Endothelial cell of umbilical vein (primary cell): Measurements from ENCODE around the gene GOLGA3.
"Not testable (repeated sequence)": the region's sequence is repeated elsewhere in the genome, so short reads cannot be mapped to it uniquely, and the experiment has no call there.

Experiments
- EZH2 ChIP-seq: IDR thresholded peaks from 2 replicates; pipeline ENCODE4 v1.6.1; 2012; ENCODE audit warnings: borderline replicate concordance, low read depth, mild to moderate bottlenecking, moderate library complexity, low read length, inconsistent platforms; ENCODE audit not compliant: severe bottlenecking
- FOS ChIP-seq: IDR thresholded peaks from 2 replicates; pipeline ENCODE4 v1.6.1; 2011; ENCODE audit warnings: mild to moderate bottlenecking, low read length, moderate library complexity, borderline replicate concordance; ENCODE audit not compliant: insufficient read depth
- JUN ChIP-seq: IDR thresholded peaks from 2 replicates; pipeline ENCODE4 v1.6.1; 2011; ENCODE audit warnings: borderline replicate concordance, low read depth; ENCODE audit not compliant: insufficient read length, insufficient read depth
- POLR2A ChIP-seq: IDR thresholded peaks from 2 replicates; pipeline ENCODE4 v1.6.1; 2012; ENCODE audit warnings: low read depth, mild to moderate bottlenecking, control low read depth, low read length
- POLR2AphosphoS5 ChIP-seq: IDR thresholded peaks from 2 replicates; pipeline ENCODE4 v1.6.1; 2012; ENCODE audit warnings: low read depth, mild to moderate bottlenecking, control low read depth, low read length, moderate library complexity; ENCODE audit not compliant: insufficient read depth
- TF ChIP-seq, protein P1 (sequence below), 2 donors: IDR thresholded peaks; 1 replicate in 1 of 2; 2 replicates in 1 of 2; pipeline ENCODE4 v1.5.1; 2011; ENCODE audit warnings: low read length in 2 of 2, mild to moderate bottlenecking in 2 of 2, moderate library complexity in 2 of 2, control low read depth in 1 of 2, inconsistent platforms in 1 of 2, low read depth in 1 of 2; ENCODE audit not compliant: insufficient read depth in 1 of 2; ENCODE audit errors: extremely low read depth in 1 of 2
- TF ChIP-seq, protein P2 (sequence below): IDR thresholded peaks from 2 replicates; pipeline ENCODE4 v1.6.1; 2011; ENCODE audit not compliant: insufficient read depth, insufficient read length

- not testable (repeated sequence) for TF ChIP-seq POLR2A, EZH2, FOS, POLR2AphosphoS5, JUN
- TF ChIP-seq, protein P1, sequence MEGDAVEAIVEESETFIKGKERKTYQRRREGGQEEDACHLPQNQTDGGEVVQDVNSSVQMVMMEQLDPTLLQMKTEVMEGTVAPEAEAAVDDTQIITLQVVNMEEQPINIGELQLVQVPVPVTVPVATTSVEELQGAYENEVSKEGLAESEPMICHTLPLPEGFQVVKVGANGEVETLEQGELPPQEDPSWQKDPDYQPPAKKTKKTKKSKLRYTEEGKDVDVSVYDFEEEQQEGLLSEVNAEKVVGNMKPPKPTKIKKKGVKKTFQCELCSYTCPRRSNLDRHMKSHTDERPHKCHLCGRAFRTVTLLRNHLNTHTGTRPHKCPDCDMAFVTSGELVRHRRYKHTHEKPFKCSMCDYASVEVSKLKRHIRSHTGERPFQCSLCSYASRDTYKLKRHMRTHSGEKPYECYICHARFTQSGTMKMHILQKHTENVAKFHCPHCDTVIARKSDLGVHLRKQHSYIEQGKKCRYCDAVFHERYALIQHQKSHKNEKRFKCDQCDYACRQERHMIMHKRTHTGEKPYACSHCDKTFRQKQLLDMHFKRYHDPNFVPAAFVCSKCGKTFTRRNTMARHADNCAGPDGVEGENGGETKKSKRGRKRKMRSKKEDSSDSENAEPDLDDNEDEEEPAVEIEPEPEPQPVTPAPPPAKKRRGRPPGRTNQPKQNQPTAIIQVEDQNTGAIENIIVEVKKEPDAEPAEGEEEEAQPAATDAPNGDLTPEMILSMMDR (IDR thresholded peaks at IDR 0.05; ENCODE audit: extremely low read depth in 1 of 2, insufficient read depth in 1 of 2, low read depth in 1 of 2, low read length in 2 of 2) = not testable (repeated sequence)
- TF ChIP-seq, protein P2, sequence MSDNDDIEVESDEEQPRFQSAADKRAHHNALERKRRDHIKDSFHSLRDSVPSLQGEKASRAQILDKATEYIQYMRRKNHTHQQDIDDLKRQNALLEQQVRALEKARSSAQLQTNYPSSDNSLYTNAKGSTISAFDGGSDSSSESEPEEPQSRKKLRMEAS = not testable (repeated sequence)
These were observed 26.5 kb upstream of the GOLGA3 start for GRCh38 chr12:132855211-132855610.
